Chondrocyte (in vitro differentiated cells): Measurements from ENCODE around the gene SNRPB2. TPM values are rescaled to one million over a fixed set of nuclear protein-coding genes. Genes with fewer than 3 reads are reported as not detected.
A peak's percentile ranks its signal among the peaks of the same experiment; 100 is the strongest.

ENCODE experiments used
- DNase-seq: peaks from one replicate; pipeline ENCODE4 v3.0.0; 2021; ENCODE audit warnings: mixed read lengths, low spot score
- H3K27ac Mint-ChIP-seq: one replicate; pipeline ENCODE4 v1.8.0; 2021; ENCODE audit warnings: mild to moderate bottlenecking, moderate library complexity, mixed read lengths; ENCODE audit not compliant: unreplicated experiment
- H3K27me3 Mint-ChIP-seq: 2 replicates; pipeline ENCODE4 v1.8.0; 2021; ENCODE audit warnings: low read depth, mixed read lengths
- H3K36me3 Mint-ChIP-seq: 2 replicates; pipeline ENCODE4 v1.8.0; 2021; ENCODE audit warnings: low read depth, mixed read lengths
- H3K4me1 Mint-ChIP-seq: 2 replicates; pipeline ENCODE4 v1.8.0; 2021; ENCODE audit warnings: low read depth, mild to moderate bottlenecking, mixed read lengths
- H3K4me3 Mint-ChIP-seq: one replicate; pipeline ENCODE4 v1.8.0; 2021; ENCODE audit warnings: mild to moderate bottlenecking, moderate library complexity, mixed read lengths; ENCODE audit not compliant: unreplicated experiment
- H3K9me3 Mint-ChIP-seq: 2 replicates; pipeline ENCODE4 v1.8.0; 2021; ENCODE audit warnings: low read depth, mixed read lengths
- CTCF ChIP-seq: fragments of 200-600 bp; sonication (generic); IDR thresholded peaks from 2 replicates; pipeline ENCODE4 v1.5.0; 2021; ENCODE audit warnings: antibody characterized with exemption, mild to moderate bottlenecking, moderate library complexity
- total RNA-seq: library from RNA; stranded (reverse); gene quantifications from 3 replicates; pipeline ENCODE4 v1.2.1, GENCODE V29; 2021

Gene SNRPB2
- total RNA-seq, 1 donor from 2014 or later: 47.9 TPM

DNA sequence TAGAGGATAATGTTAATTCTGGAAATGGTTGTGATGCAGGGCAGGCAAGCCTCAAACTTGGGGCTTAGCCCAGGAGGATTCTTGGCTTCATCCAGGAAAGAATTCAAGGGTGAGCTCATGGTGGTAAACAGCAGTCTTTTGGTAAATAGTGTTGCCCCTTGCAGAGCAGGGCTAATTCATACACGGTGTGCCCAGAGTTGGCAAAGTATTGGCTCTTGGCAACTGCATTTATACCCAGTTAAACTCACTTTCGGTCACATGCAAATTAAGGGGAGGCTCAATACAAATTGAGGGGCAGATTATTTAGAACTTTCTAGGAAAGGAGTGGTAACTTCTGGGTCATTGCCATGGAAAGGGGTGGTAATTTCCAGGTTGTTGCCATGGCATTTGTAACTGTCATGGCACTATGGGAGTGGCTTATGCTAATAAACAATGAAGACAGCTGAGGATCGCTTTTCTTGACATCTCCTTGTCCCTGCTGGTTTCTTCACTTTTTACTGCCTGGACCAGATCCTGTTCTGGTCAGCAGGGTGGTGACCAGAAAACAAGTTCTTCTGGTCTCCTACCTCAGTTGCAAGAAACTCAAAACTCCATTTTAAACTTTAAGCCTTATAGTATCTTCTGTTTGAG, 14.5 kb downstream of the SNRPB2 start:
- no peak for TF ChIP-seq CTCF

GRCh38 chr20:16745204-16745603, 15.4 kb downstream of the SNRPB2 start:
- Mint-ChIP-seq H3K4me1 (no peaks in the 10 kb centered on the region), H3K9me3 (no peaks in the 10 kb centered on the region), H3K36me3 (peaks cover 11% of the 10 kb centered on the region), H3K27me3 (peaks cover 15% of the 10 kb centered on the region), H3K4me3 (no peak overlapping the region), H3K27ac (no peak overlapping the region)
- TF ChIP-seq CTCF: no peak
- no peak for DNase-seq

More for the DNA sequence above, 14.5 kb downstream of the SNRPB2 start:
- Mint-ChIP-seq H3K27me3 (peaks cover 12% of the 10 kb centered on the region), H3K4me3 (no peak overlapping the region), H3K9me3 (no peaks in the 10 kb centered on the region), H3K36me3 (peaks cover 16% of the 10 kb centered on the region), H3K27ac (no peak overlapping the region), H3K4me1 (no peaks in the 10 kb centered on the region)
- no peak for DNase-seq

DNA sequence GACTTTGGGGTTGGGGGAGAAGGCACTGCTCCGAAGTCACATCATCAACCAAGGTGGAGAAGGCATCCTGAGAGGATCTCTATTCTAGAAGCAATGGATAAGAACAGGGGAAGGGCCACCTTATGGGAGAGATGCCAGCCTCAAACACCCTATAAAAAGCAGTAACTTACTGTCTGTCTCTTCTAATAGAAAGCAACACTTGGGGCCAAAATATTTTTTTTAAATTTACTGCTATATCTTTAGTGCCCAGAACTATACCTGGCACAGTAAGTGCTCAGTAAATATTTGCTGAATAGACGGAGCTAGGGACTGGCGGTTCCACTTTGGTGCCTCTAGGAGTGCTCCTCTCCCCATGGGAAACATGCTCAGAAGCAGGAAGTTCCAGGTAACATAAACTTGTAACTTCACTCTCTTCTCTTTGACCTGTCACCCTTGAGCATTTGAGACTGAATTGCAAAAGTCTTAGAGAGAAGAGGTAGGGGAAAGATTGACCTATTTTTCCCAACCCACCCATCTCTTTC, 17.5 kb downstream of the SNRPB2 start:
- TF ChIP-seq CTCF: no peak
- Mint-ChIP-seq H3K9me3 (no peaks in the 10 kb centered on the region), H3K4me1 (no peaks in the 10 kb centered on the region), H3K36me3 (no peaks in the 10 kb centered on the region), H3K27ac (no peak overlapping the region), H3K27me3 (peaks cover 21% of the 10 kb centered on the region), H3K4me3 (no peak overlapping the region)
- no peak for DNase-seq

- Mint-ChIP-seq H3K4me1 (no peaks in the 10 kb centered on the region), H3K9me3 (no peaks in the 10 kb centered on the region), H3K27me3 (peaks cover 26% of the 10 kb centered on the region), H3K36me3 (no peaks in the 10 kb centered on the region), H3K27ac (no peak within 1 kb of the TSS), H3K4me3 (no peak within 1 kb of the TSS)
- no peak for TF ChIP-seq CTCF
- DNase-seq: no peak
Measured at GRCh38 chr20:16748308-16748900, 18.6 kb downstream of the SNRPB2 start, which contains the start of gene OTOR. Gene OTOR, plus strand, starts transcription at chr20:16748358. Its CDS starts 44 bp downstream, at chr20:16748402.

DNA sequence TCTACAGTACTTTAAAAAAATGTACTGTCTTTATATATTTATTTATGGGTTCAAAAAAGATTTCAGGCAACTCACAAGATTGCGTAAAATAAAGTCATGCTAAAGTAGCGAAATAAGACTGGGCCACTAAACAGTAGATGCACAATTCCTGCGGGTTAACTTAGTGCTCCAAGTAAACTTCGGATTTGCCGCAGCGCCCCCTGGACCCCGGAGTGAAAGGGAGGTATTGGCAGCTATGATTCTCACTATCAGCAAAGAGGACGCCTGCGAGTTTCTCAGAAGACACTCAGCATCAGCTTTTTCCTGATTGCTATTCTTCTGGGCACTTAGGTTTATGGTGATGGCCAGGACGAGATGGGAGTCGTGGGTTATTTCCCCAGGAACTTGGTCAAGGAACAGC, 19.7 kb downstream of the SNRPB2 start:
- Mint-ChIP-seq H3K4me1 (no peaks in the 10 kb centered on the region), H3K9me3 (no peaks in the 10 kb centered on the region), H3K27ac (no peak overlapping the region), H3K4me3 (no peak overlapping the region), H3K36me3 (no peaks in the 10 kb centered on the region), H3K27me3 (peaks cover 26% of the 10 kb centered on the region)
- TF ChIP-seq CTCF: peak; percentile 25
- DNase-seq: no peak
